Fibroblast of villous mesenchyme (primary cell): ENCODE measurements around the gene SEPTIN5. TPM values are rescaled to one million over a fixed set of nuclear protein-coding genes. Genes with fewer than 3 reads are reported as not detected.
A peak's percentile ranks its signal among the peaks of the same experiment; 100 is the strongest.

Source experiments
- DNase-seq: peaks from one replicate; pipeline ENCODE4 v3.0.0-alpha.2; 2010; ENCODE audit warnings: low read depth
- H3K4me3 ChIP-seq: 2 replicates; pipeline ENCODE4 v1.5.1; 2011; ENCODE audit warnings: low read depth, mild to moderate bottlenecking, low read length
- CTCF ChIP-seq: IDR thresholded peaks from 2 replicates; pipeline ENCODE4 v1.5.1; 2012; ENCODE audit warnings: low read depth, mild to moderate bottlenecking, low read length; ENCODE audit not compliant: insufficient read depth
- total RNA-seq: library from RNA; depleted of rRNA; stranded (reverse); fragments of >200 nt; gene quantifications from 2 replicates; pipeline ENCODE4 v1.2.3, GENCODE V29; 2012

SEPTIN5 gene
- total RNA-seq, 1 donor, result 10.4 TPM

- no peak overlapping the region for H3K4me3 ChIP-seq
- no peak for DNase-seq
- no peak for TF ChIP-seq CTCF
These were observed 32.4 kb upstream of the SEPTIN5 start for GRCh38 chr22:19681863-19682245.

GRCh38 chr22:19686946-19687345 is 27.4 kb upstream of the SEPTIN5 start:
- TF ChIP-seq CTCF, result no peak
- DNase-seq, result no peak
- no peak overlapping the region for H3K4me3 ChIP-seq

- DNase-seq, result no peak
- no peak for TF ChIP-seq CTCF
- no peak overlapping the region for H3K4me3 ChIP-seq
These were observed 26.6 kb upstream of the SEPTIN5 start for GRCh38 chr22:19687561-19688300.

- TF ChIP-seq CTCF, result no peak
- DNase-seq, result no peak
- no peak overlapping the region for H3K4me3 ChIP-seq
These were observed 25.7 kb upstream of the SEPTIN5 start for GRCh38 chr22:19688301-19689290.

- TF ChIP-seq CTCF, result no peak
- DNase-seq, result no peak
- H3K4me3 ChIP-seq, result no peak overlapping the region
These were observed 24.9 kb upstream of the SEPTIN5 start for GRCh38 chr22:19689408-19689807.

- TF ChIP-seq CTCF, result no peak
- H3K4me3 ChIP-seq, result peak overlapping the region; percentile 13
- DNase-seq, result no peak
These were observed 23.1 kb upstream of the SEPTIN5 start for GRCh38 chr22:19691007-19691720.
